KOPT-K1 (cell line): ENCODE data around the gene EPS8L2.
"Not testable (repeated sequence)": the region's sequence is repeated elsewhere in the genome, so short reads cannot be mapped to it uniquely, and the experiment has no call there.

ENCODE experiments used
- H3K27ac ChIP-seq: fragments of 200-600 bp; sonication (generic); 2 replicates; pipeline ENCODE4 v1.5.1; 2016; ENCODE audit warnings: antibody characterized with exemption, mild to moderate bottlenecking, low read depth, low read length; ENCODE audit not compliant: poor library complexity, severe bottlenecking
- H3K36me3 ChIP-seq: fragments of 200-600 bp; sonication (generic); 2 replicates; pipeline ENCODE4 v1.5.1; 2017; ENCODE audit warnings: antibody characterized with exemption, mild to moderate bottlenecking, low read length, moderate library complexity; ENCODE audit not compliant: insufficient read depth
- H3K9me3 ChIP-seq: fragments of 200-600 bp; sonication (generic); 2 replicates; pipeline ENCODE4 v1.5.1; 2017; ENCODE audit warnings: antibody characterized with exemption, low read length, mild to moderate bottlenecking; ENCODE audit not compliant: insufficient read depth, poor library complexity, severe bottlenecking

EPS8L2 gene

DNA sequence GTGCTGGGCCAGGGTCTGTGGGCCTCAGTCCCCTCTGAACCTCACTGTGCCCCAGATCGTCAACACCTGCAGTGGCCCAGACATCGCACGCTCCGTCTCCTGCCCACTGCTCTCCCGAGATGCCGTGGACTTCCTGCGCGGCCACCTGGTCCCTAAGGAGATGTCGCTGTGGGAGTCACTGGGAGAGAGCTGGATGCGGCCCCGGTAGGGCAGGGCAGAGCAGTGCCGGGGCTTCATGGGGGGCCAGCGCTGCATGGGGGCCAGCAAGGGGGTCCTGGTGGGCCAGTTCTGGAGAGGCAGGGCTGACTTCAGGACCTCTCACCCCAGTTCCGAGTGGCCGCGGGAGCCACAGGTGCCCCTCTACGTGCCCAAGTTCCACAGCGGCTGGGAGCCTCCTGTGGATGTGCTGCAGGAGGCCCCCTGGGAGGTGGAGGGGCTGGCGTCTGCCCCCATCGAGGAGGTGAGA, 16.3 kb downstream of the EPS8L2 start:
- Histone ChIP-seq H3K36me3 (no peaks in the 10 kb centered on the region), H3K27ac (no peak overlapping the region), H3K9me3 (no peaks in the 10 kb centered on the region)

DNA sequence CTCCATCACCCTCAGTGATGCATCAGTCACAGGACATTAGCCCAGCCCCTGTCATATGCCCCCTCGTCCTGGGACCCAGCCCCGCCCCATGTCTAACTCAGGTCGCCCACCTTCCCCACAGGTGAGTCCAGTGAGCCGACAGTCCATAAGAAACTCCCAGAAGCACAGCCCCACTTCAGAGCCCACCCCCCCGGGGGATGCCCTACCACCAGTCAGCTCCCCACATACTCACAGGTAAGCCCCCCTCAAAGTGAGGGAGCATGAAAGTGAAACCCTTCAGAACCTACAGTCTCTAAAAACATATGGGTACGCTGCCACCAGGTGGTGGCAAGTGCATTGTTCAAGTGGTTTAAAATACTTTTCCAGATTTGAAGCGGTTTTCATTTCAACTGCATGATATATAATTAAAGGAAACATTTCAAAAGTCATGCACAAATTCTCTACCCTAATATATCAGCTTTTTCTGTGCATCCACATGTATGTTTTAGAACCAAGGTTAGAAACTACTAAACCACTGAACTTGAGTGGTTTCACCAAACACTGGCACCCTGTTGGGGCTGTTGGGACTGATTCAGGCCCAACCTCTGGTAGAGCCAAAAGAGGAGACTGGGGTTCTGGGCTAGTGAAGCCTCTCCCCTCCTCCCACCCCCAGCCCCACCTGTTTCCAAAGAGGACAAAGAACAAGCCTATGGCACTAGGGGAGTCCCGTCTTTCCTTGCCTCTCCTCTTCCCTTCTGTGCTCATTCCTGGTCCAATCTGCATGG, 17.3 kb downstream of the EPS8L2 start:
- Histone ChIP-seq H3K27ac (no peak overlapping the region), H3K36me3 (no peaks in the 10 kb centered on the region), H3K9me3 (no peaks in the 10 kb centered on the region)

DNA sequence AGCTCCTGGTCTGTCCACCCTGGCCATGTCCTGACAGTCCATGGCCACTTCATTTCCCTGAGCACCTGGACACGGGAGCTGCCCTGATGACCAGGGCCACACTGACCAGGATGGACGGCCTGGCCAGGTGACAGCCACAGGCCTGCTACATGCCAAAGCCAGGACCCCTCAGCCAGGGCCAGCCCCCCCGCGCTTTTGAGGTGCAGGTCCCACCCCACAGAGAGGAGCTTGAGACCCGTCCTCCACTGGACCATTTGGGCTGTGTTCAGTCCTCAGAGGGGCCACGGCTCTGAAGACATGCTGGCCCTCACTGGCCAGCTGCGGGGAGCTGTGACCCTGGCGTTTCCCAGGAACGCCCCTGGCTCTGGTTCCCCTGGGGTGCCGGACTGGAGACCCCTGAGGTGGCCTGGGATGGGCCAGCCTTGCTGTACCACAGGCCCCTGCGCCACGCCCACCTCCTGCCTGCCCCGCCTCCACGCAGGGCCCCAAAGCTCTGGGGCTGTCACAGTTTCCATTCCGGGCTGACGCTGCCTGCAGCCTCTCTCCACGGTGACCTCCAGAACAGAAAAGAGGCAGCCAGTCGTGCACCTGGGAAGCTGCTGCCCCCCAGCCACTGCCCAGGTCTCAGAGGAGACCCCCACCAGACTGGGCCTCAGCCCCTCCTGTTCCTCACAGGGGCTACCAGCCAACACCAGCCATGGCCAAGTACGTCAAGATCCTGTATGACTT, 18.2 kb downstream of the EPS8L2 start:
- Histone ChIP-seq H3K27ac (no peak overlapping the region), H3K9me3 (no peaks in the 10 kb centered on the region), H3K36me3 (no peaks in the 10 kb centered on the region)

DNA sequence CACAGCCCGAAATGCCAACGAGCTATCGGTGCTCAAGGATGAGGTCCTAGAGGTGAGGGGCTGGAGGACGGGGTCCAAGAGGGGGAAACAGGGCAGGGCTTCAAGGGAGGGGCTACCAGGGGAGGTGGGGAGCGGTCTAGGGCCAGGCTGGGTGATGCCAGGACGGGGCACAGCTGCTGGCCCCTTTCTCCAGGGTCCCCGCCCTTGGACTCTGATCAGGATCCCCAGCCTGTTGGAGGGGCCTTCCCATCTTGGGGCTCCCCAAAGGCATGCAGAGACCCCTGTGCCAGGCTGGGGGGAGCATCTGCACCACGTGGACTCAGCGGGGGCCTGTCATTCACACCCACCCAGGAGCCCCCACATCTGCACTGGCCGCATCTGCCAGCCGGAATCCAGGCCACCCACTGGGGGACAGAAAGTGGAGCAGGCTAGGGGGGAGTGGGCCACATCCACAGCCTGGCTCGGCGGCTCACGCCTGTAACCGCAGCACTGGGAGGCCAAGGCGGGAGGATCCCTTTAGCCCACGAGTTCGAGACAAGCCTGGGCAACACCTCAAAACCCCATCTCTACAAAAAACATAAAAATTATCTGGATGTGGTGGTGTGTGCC, 18.9 kb downstream of the EPS8L2 start:
- H3K9me3 ChIP-seq: no peaks in the 10 kb centered on the region
- H3K36me3 ChIP-seq: no peaks in the 10 kb centered on the region
- no peak overlapping the region for H3K27ac ChIP-seq

DNA sequence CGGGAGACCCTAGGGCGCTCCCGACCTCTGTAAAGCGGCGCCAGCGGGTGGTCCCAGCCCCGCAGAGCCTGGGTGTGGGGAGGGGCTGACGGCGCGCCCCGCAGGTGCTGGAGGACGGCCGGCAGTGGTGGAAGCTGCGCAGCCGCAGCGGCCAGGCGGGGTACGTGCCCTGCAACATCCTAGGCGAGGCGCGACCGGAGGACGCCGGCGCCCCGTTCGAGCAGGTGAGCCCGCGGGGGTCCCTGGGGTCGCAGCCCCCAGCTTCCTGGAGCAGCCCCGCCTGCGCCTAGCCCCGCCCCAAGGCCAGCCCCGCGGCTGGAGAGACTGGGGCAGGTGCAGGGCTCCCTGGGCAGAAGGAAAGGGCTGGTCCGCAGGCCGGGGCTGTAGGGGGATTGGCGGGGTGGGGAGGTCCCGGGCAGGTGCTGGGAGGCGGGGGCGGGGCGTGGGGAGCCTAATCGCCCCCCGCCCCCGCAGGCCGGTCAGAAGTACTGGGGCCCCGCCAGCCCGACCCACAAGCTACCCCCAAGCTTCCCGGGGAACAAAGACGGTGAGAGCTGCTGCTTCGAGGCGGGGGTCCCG, 19.7 kb downstream of the EPS8L2 start:
- no peaks in the 10 kb centered on the region for H3K36me3 ChIP-seq
- no peak overlapping the region for H3K27ac ChIP-seq
- no peaks in the 10 kb centered on the region for H3K9me3 ChIP-seq

DNA sequence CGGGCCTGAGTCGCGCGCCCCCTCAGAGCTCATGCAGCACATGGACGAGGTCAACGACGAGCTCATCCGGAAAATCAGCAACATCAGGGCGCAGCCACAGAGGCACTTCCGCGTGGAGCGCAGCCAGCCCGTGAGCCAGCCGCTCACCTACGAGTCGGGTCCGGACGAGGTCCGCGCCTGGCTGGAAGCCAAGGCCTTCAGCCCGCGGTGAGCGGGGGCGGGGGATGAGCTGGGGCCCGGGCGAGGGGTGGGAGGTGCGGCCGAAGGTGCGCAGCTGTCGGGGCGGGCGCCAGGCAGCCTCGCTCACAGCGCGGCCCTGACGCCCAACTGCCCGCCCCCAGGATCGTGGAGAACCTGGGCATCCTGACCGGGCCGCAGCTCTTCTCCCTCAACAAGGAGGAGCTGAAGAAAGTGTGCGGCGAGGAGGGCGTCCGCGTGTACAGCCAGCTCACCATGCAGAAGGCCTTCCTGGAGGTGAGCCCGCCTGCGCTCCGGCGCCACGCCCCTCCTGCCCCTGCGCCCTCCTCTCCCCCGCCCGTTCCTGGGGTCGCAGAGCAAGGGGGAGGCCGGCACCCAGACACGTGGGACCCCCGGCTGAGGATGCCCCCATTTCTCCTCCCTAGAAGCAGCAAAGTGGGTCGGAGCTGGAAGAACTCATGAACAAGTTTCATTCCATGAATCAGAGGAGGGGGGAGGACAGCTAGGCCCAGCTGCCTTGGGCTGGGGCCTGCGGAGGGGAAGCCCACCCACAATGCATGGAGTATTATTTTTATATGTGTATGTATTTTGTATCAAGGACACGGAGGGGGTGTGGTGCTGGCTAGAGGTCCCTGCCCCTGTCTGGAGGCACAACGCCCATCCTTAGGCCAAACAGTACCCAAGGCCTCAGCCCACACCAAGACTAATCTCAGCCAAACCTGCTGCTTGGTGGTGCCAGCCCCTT, 20.5 kb downstream of the EPS8L2 start:
- Histone ChIP-seq H3K27ac (no peak overlapping the region), H3K36me3 (no peaks in the 10 kb centered on the region), H3K9me3 (no peaks in the 10 kb centered on the region)

DNA sequence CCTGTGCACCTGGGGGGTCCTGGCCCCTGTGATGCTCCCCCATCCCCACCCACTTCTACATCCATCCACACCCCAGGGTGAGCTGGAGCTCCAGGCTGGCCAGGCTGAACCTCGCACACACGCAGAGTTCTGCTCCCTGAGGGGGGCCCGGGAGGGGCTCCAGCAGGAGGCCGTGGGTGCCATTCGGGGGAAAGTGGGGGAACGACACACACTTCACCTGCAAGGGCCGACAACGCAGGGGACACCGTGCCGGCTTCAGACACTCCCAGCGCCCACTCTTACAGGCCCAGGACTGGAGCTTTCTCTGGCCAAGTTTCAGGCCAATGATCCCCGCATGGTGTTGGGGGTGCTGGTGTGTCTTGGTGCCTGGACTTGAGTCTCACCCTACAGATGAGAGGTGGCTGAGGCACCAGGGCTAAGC, 21.3 kb downstream of the EPS8L2 start:
- Histone ChIP-seq H3K27ac (no peak overlapping the region), H3K36me3 (no peaks in the 10 kb centered on the region), H3K9me3 (no peaks in the 10 kb centered on the region)

DNA sequence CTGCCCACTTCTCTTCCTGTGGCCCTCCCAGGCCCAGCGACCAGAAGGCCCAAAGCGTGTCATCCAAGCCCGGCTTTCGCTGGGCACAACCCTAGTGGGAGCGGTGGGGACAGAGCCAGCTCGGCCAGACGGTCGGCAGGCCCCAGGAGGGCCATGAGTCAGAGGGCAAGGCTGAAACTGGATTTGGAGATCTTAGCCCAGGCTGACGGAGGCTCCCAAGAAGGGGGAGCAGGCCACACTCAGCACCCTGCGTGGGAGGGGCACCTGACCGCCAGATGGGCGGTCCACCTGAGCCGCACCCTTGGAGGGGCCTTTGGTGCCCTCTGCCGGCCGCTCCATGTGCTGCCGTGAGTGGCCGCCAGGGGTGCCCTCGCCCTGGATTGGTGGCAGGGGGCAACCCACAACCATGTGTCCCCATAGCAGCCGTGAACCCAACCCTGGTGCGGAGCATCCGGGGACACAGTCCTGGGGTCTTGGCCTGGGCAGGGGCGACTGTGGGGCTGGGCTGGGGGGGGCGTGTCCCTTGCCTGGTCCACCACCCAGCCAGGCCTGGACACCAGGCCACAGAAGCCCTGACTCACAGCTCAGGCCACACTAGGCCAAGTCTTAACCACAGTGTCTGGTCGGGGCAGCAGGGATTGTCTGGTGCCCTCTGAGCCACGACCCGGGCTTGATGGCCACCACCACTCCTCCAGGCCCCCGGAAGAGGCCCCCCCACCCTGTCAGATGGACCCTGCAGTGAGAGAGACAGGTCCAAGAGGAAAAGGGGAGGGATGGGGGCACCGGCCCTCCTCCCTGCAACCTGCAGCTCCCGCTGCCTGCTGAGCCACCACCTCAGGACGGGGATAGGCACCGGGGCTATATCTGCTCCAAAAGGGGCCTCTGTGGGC, 22.1 kb downstream of the EPS8L2 start:
- Histone ChIP-seq H3K36me3 (no peaks in the 10 kb centered on the region), H3K27ac (no peak overlapping the region), H3K9me3 (no peaks in the 10 kb centered on the region)

DNA sequence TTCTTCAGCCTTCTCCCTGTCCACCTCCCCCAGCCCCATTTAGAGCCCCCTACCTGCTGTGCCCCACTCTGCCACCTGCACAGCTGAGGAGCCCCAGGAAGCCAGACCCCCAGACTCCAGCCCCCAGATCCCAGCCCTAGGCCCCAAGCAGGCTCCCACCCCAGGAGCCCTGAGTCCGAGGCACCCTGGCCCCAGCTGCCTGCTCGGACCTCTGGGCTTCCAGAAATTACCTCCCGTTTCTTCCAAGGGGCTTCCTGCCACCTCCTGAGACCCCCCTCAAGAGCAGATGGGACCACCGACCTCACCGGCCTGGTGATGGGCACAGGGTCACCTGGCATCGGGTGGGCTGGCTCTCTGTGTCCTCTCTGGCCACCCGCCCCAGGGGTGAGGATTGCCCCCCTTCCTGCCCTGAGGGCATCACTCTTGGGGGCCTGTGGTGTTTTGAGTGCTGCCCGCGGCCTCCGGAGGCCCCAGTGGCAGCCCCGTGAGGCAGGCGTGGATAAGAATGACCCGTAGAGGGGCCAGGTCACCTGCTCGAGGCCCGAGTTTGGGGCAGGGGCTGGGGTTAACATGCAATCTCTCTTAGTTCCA, 23.0 kb downstream of the EPS8L2 start:
- H3K9me3 ChIP-seq: no peaks in the 10 kb centered on the region
- no peak overlapping the region for H3K27ac ChIP-seq
- H3K36me3 ChIP-seq: no peaks in the 10 kb centered on the region

DNA sequence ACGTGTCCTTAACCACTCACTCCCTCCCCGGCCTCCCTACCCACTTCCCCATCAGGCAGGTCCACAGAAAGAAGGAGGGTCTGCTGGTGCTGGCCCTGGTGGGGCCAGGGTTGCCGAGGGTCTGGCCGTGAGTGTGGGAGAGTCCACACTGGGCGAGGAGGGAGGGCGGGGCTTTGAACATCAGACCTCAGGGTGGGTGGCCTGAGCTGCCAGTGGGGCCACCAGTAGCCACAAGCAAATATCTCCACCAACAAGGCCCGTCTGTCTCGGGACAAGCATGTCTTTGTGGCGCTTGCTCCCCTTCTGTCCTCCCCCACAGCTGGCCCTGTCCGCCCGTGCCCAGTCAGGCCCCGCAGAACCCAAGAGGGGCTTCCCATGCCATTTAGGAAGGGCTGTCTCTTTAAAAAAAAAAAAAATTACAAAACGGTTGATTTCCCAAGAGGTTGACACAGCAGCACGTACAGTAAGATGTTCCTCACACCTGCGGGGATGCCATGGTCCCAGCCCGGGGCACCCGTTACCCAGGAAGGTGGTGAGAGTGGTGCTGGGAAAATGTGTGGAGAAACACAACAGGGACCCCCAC, 23.6 kb downstream of the EPS8L2 start:
- H3K36me3 ChIP-seq: no peaks in the 10 kb centered on the region

DNA sequence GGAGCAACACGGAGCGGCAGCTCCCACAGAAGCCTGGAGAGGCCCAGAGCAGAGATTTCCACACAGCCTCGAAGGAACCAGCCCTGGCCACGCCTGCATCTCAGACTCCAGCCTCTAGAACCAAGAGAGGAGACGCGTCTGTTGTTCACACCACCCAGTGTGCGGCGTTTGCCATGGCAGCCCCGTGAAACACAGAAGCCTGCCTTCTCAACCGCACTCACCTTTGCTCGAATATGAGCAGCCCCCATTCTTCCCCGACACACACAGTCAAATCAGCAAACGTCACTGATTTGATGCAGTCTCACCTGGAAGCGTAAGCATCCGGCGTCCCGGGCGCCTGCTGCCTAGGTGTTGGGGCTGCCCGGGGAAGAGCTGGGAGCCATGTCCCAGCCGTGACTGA, 27.0 kb downstream of the EPS8L2 start:
- no peak overlapping the region for H3K27ac ChIP-seq
- H3K9me3 ChIP-seq: no peaks in the 10 kb centered on the region
- H3K36me3 ChIP-seq: no peaks in the 10 kb centered on the region

More for the DNA sequence above, 23.6 kb downstream of the EPS8L2 start:
- H3K9me3 ChIP-seq: no peaks in the 10 kb centered on the region
- H3K27ac ChIP-seq: no peak overlapping the region

DNA sequence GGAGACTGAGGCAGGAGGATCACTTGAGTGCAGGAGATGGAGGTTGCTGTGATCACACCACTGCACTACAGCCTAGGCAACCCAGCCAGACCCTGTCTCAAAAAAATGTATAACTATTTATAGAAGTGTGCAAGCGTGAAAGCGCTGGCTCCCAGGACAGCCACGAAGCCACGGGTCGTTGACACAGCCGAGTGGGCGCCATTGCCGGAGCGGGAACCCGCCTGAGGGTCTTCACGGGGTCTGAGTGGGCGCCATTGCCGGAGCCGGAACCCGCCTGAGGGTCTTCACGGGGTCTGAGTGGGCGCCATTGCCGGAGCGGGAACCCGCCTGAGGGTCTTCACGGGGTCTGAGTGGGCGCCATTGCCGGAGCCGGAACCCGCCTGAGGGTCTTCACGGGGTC, 28.5 kb downstream of the EPS8L2 start:
- H3K9me3 ChIP-seq, H3K36me3 ChIP-seq, H3K27ac ChIP-seq: not testable (repeated sequence)

DNA sequence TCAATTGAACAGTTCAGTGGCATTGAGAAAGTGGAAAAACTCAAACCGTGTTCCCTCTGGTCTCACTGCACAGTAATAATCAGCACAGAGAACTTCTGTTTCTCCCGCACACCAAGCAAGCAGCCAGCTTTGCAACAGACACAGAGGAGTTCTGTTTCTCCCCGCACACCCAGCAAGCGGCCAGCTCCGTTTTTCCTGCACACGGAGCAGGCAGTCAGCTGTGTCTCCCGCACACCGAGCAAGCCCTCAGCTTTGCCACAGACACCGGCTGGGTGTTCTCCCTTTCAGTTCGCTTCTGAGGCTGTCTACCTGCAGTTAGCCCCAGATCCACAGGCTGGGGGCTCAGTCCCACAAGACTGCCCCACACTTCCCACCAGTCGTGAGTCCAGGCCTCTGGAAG, 31.3 kb downstream of the EPS8L2 start:
- H3K27ac ChIP-seq: no peak overlapping the region
- H3K9me3 ChIP-seq: no peaks in the 10 kb centered on the region
- H3K36me3 ChIP-seq: no peaks in the 10 kb centered on the region
